Inflammatory macrophage treated with lipopolysaccharide for 4 hours (primary cell): Measurements from ENCODE around the gene DAB2IP.
"Not testable (repeated sequence)": the region's sequence is repeated elsewhere in the genome, so short reads cannot be mapped to it uniquely, and the experiment has no call there.

Source experiments
- DNase-seq: peaks from one replicate; pipeline ENCODE4 v3.0.0-alpha.2; 2020

Gene DAB2IP

DNA sequence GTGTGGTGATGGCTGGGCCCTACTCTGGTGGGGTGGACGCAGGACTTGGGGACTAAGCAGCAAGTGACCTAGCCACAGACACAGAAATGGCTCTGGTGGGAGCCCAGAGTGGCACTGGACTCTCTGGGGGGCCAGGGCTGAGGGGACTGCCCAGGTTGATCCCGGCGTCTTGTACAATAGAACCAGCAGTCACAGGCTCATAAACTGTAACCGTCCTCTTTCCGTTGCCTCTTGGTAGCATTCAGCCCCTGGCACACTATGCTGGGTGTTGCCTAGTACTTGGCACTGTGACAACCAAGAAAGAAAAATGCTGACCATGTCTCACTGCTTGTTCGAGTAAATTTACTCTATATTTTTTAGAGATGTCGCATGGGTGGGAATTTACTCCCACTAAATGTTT is 80.5 kb downstream of the DAB2IP start:
- no peak for DNase-seq

DNA sequence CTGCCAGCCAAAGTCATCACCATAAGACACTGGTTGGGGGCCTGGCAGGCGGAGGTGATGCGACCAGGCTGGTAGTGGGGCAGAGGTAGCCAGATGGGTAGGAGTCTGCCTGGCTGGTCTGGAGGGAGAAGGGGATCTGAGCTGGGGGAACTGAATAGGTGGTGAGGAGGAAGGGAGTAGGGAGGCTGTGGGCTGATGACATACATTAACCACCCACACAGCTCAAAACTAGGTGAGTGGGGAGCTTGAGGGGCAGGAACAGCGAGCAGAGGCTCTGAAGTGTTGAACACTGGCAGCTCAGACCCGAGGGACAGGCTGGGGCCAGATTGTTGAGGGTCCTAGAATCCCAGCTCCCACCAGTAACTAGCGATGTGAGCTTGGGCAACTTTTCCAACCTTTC is 81.0 kb downstream of the DAB2IP start:
- DNase-seq = no peak

DNA sequence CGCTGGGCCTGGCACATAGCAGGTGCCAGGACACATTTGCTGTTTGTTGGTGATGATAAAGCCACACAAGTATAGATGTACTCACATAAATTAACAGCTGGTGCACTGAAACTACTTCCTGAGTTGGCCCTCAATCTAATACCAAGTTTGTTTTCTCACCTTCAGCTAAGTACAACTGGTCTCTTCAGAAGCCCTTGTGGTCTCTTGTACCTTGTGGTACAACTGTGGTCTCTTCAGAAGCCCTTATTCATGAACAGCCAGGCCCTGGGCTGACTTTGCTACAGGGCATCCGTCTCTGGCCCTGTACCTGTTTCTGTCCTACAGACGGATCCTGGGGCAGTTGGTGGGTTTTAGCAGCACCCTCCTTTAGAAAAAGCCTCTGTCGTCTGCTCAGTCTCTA is 81.5 kb downstream of the DAB2IP start:
- no peak for DNase-seq

DNA sequence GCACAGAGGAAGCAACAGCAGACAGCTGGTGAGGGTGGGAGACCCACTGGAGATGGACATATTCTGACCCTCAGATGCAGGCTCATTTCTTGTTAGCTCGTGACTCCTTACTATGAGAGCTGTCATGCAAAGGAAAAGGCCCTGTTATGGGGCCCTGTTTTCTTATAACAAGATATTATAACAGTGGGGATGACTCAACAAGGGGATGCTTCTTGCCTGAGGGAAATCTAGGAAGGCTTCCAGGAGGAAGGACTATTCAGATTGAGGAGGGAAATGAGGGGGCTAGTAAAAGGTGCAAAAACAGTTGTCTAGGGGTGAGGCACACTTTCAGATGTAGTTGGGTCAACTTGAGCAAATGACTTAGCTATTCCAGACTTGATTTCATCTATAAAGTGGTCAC is 83.0 kb downstream of the DAB2IP start:
- no peak for DNase-seq

DNA sequence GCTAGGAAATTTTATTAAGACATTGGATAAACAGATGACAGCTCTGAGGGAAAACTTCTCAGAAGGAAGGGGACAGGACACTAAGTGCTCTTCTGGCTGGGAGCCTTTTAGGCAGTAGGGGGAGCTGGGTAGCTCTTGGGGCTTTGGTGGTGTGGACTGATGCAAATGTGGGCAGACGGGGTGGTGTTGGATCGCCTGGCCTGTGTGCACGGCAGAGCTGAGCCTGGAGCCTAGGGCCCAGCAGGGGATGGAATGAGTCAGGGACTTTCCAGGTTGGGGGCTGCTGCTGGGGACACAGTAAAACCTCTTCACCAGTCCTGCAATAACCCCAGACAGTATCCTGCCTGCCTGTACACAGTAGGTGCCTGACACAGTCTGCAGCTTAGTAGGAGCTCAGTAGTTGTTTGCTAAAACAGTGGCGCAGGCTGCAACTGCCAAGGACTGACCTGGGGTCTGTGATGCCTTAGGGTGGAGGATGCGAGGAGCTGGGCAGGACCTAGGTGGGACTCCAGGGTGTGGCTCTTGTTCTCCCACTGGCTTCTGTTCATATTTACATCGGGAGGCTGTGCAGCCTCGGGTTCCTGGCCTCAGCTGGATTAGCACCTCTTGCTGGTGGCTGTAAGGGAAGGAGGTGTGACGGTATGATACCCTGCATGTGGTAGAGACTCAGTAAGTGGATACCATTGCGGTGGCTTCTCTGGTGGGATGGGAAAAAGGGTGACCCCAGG is 83.8 kb downstream of the DAB2IP start:
- peak; percentile 3 for DNase-seq

DNA sequence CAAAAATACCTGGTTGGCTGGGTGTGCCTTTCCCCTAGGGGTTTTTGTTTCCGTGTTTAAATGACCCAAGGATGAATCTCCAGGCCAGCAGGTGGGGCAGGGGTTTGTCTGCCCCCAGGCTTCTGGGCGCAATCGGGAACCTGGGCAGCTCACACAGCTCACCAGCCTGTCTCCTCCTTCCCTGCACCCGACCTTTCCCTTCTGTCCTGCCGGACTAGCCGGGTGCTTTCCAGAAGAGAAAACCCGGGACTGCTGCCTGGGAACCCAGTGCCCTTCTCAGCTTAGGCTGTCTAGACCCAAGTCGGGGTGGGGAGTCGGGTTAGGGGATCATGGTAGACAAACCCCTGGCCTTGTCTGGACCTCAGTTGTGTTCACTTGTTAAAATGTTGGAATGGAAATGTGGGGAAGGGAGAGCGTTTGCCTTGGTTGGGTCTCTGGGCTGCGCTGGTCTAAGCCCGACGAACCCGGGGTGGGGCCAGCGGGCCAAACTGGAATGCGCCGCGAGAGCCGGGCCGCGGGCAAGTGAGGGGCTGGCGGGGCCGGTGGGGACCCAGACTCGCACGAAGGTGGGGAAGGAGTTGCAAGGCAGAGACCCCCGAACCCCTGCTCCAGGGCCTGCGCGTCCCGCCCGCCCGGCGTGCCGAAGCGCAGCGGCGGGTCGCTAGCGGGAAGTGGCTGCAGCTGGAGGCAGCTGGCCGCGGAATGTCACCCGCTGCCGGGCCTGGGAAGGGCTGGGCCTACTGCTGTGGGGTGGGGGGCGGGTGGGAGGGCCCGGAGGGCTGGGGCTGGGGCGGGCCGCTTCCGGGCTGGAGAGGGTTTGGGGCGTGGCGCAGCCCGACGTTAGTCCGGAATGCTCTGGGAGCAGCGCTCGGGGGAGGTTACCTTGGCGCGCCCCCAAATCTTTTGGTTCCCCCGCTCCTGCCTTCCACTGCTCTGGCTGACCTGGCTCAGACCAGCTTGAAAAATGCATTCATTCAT is 84.6 kb downstream of the DAB2IP start:
- peak; percentile 15 for DNase-seq

DNA sequence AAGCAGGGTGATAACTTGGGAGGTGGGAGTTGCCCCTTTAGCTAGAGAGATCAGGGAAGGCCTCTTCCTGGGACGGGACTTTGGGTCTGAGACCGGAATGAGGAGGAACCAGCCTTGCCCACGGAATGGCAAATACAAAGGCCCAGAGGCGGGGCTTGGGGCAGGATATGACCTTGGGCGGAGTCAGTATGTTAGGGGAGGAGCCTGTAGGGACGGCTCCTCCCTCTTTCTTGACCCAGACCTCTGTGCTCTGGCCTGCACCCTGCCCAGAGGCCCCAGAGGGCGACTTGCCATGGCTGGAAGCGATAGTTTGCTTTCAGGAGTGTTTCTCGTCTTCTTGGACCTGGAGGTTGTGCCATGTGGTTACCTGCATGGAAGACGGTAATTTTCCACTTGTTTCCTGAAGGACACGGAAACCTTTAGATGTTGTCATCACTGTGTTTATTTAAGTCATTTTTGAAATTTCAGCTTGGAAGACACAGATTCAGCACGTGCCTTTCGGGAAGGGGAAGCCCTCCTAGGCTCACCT is 85.6 kb downstream of the DAB2IP start:
- peak; percentile 37 for DNase-seq

DNA sequence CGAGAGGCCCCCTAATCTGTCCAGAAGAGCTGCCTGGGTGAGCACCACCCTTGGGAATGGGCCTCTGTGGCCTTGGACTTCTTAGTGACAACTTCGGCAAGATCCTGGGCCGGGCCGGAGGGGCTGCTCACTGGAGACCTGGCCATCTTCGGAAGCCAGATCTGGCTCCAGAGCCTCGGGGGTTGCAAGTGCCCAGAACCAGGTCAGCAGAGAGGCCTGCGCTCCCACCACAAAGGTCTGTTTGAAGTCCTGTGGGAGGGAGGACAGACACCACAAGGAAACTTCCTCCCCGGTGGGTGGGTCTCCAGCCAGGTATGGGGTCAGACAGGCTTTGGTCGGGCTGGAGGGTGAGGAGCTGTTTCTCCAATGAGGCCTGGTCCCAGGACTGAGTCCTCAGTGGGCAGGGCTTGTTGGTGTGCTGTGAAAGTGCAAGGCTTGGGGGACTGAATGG is 86.1 kb downstream of the DAB2IP start:
- no peak for DNase-seq

DNA sequence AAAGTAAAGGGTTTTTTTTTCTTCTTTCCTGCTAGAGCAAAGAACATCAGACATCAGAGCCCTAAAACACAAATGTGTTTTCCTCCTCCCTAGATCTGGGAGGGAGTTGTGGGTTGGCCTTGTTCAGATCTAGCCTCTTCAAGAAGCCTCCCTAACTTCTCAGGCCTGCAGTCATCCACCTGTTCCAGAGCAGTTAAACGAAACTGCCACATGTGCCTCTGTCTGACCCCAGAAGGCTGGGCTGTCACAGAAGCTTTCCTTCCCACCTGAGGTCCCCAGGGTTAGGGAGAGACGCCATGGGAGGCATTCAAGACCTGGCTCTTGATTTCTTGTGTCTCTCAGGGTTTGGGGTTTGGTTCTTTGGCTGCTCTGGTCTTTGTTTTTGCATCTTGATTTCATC is 87.0 kb downstream of the DAB2IP start:
- DNase-seq = no peak

DNA sequence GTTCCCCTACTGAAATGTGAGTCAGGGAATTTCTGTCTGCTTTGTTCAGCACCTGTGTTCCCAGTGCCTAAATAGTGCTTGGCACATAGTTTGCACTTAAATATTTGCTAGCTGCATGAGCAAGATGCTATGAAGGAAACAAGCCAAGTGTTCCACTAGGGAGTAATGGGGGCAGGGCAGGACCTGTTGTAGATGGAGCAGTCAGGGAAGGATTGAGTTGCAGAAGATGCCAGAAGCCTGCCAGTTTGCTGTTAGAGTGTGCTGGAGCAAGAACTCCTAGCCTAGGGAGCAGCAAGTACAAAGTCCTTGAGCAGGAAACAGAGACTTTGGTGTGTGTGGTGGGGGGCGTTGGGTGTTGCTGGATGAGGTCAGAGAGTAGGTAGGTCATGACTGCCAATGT is 87.5 kb downstream of the DAB2IP start:
- no peak for DNase-seq

DNA sequence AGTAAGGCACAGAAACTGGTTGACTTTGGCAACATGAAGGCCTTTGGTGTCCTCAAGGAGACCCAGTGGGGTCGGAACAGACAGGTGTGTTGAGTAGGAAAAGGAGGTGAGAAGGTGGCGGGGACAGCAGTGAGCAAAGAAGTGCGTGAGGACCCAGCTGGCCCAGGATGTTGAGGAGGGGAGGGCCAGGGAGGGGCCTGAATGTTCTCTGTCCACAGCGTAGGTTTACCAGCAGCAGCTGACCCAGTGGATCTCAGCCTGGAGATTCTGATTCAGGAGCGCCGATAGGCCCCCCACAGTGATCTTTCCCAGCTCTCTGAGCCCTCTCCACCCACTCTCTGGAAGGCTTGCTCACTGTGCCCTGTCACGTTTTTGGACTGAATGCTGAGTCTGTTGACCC is 88.5 kb downstream of the DAB2IP start:
- no peak for DNase-seq

DNA sequence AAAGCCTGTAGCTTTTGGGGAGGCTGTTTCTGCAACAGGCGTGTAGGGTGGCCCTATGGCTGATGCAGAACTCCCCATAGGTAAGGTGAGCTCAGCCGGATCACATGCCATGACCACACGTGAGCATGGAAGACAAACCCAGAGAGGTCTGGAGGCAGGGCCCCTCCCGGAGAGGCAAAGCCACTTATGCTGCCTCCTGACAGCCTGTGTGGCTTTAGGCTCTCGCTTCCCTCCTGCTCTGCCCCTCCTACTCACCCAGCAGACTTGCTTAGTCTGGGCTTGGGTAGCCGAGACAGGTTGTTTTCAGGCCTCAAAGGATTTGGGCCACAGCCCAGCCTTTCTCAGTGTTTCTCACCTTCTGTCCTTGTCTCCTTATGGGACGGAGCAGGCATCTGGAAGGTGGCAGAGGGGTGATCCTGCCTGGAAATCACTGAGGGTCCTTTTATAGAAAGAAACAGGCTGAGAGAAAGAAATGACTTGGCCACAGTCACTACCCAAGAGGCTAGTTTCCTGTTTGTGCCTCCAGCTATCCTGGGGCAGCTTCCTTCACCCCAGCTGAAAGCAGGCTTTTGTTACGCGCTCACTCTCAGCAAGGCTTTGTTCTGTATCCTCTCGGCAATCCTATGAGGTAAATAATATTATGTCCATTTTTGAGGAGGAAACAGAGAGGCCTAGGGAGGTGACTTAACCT is 89.9 kb downstream of the DAB2IP start:
- DNase-seq = no peak

DNA sequence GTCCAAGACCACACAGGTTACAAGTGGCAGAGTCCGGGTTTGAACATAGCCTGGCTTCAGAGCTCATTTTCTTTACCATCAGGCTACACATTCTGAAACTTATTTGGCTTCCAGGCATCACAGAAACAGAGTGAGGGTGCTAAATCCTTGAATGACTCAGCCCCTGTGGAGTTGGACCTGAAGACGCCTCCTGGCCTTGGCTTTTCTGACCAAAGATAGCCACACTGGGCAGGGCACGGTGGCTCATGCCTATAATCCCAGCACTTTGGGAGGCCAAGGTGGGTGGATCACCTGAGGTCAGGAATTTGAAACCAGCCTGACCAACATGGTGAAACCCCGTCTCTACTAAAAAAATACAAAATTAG is 90.5 kb downstream of the DAB2IP start:
- not testable (repeated sequence) for DNase-seq

DNA sequence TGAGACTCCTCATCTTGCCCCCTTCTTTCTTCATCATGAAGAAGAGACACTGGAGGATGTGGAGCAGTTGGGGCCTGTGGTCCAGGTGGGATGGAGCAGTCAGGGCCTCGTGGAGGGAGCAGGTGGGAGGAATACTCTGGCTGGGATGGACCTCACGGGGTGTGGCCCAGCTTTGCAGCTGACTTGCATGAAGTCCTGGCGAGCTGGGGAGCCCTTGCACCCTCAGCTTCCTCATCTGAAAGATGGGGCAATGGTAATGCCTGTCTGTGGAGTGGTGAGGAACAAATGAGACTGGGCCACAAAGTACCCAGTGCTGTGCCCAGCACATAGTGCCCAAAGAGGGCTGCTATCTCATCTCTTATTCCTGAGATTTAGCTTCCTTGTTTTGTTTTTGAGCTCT is 91.5 kb downstream of the DAB2IP start:
- no peak for DNase-seq

DNA sequence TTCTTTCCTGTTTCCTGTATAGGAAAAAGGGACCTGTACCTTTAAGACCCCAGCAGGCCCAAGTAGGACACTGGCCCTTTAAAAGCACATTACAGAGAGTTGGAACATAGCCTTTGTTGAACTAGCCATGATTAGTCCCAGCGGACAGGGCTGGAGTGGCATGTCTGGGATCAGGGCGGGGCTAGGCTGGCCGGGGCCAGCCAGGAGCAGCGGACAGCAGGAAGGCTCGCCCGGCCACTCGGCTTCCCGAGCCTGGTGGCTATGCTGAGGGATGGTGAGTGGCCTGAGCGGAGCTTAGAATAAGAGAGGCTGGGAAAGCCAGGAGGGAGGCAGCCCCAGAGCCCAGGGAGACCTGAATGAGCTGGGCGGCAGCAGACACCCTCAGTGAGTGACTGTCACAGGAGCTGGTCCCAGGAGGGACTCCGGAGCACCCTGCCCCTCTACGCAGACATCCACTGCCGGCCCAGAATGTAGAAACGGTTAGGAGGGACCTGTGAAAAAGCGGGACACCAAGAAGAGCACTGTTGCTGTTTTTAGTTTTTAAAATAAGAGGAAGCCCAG is 92.1 kb downstream of the DAB2IP start:
- DNase-seq = no peak

DNA sequence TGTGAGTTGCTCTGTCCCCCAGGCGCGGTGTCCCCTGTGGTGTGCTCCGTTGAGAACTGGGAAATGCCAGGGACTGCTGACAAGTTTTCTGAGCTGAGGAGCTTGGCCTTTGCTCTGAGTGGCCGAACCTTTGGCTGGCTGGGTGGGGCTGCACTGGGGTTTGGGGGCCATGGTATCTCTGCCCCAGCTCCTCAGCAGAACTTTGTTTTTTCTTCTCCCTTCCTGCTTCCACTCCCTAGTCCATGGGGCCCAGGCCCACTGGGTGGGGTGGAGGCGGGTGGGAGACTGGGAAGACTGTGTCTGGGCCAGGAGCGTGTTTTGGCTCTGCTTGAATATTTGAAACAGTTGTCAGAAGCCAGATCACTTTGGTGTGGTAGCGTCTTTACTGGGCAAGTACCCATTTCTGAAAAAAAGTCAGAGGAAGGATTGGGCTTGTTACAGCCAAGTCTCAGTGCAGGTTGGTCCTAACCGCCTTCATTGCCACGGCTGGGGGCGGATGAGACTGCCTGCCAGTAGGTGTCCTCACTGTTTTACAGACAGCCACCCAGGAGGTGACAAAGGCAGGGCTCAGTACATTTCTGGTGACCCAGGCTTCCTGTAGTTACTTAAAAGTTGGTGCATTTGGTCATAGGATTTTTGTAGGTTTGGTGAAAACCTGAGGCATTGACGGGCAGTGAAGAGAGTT is 92.7 kb downstream of the DAB2IP start:
- no peak for DNase-seq

DNA sequence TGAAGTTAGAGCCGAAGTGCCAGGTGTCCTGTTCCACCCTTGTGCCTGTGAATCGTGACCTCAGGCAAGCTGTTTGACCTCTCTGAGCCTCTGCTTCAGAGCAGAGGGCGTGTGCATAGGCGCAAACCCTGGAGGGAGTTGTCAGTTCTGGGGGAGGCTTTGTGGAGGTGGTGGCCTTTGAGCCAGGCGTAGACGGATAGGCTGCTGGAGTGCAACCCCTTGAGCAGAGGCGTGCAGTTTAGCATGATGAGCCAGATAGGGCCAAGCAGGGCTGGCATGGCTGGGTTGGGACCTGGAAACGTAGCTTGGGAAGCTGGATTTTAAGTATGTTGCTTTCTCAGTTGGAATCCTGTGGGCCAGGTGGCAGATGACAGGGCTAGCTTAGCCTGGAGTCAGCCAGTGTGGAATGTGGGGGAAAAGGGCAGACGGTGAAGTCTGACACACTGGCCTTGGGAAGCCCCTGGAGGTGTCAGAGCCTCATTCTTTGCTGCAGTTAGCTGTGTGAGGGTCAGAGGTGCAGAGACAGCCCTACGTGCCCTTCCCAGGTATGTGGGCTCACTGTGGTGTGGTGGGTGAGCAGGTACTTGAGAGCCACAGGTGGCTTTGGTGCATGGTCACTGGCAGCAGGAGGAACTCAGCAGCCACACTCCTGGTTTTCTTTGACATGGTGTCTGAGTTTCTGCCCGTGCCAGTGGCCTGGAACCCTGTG is 93.4 kb downstream of the DAB2IP start:
- no peak for DNase-seq

DNA sequence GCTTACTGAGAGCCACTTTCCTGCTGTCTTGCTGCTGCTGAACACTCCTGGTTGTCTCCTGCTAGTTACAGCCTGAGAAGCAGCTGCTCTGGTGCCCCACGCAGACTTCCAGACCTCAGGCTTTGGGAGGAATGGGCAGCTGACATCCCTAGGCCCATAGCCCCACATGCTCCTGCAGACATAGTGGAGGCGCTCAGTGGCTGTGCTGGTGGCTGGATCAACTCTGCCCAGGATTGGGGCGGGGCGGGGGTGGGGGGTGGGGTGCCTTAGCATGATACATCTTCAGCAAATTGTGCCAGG is 93.9 kb downstream of the DAB2IP start:
- DNase-seq = no peak

DNA sequence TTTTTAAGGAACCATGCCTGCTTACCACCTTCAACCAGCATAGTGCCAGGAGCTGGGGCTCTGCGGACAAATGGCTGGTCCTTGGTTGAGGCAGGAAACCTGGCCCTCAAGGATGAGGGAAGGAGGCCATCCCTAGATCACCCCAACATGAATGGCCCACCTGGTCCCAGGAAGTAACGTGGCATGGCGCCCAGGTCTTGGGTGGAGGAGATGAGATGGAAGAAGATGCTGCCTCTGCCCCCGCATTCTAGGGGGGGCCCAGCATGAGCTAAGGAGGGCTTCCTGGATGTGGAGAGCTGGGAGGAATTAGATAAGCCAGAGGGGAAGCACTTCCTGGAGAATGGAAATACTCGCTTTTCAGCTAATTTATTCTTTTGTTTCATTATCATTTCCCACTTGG is 95.0 kb downstream of the DAB2IP start:
- DNase-seq = no peak

DNA sequence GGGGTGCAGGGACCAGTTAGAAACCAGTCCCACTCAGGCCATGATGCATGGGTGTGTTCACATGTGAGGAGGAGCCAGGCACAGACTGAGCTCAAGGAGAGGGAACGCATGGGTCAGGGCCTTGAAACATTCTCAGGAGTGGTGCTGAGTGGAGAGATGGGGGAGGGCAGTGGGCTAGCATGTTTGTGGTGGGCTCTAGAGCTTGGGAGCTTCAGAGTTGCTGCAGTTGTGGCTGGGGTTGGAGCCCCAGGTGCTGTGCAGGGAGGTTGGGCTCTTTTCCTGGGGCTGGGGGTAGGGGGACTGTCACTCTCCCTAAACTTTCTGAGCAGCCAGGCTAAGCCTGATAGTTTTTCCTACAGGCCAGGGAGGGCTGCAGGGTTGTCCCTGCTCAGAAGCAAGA is 95.4 kb downstream of the DAB2IP start:
- no peak for DNase-seq

DNA sequence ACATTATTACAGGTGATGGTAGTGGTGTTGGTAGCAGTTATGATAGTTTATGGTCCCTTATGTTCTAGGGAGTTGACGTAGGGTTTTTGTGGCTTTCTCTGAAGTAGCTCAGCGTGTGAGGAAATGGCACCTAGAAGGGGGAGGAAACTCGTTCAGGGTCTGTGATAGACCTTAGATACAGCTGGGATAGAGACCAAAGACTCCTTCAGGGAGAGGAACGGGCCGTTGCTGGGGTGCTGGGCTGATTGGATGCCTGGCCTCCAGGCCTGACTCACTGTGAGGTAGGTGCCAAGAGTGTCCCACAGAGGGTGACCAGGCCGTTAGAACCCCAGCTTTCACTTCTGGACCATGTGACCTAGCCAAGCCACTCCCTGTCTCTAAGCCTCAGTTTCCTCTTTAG is 96.6 kb downstream of the DAB2IP start:
- DNase-seq = no peak
